Transverse colon (tissue), 4 donors: Measurements from ENCODE around the gene REM2. TPM values are rescaled to one million over a fixed set of nuclear protein-coding genes. Genes with fewer than 3 reads are reported as not detected.

Source experiments
- DNase-seq: peaks from one replicate; pipeline ENCODE4 v3.0.0-alpha.2; 2019
- H3K27ac ChIP-seq, 4 donors: fragments of 200-600 bp; sonication (generic); 2 replicates each; pipeline ENCODE4 v1.5.1; 2016 to 2018; ENCODE audit warnings: inconsistent platforms in 4 of 4
- H3K27me3 ChIP-seq: fragments of 200-600 bp; sonication (generic); 2 replicates; pipeline ENCODE4 v1.5.1; 2017; ENCODE audit warnings: inconsistent platforms
- H3K36me3 ChIP-seq, 4 donors: fragments of 200-600 bp; sonication (generic); 2 replicates each; pipeline ENCODE4 v1.5.1; 2017 to 2019; ENCODE audit warnings: inconsistent platforms in 4 of 4
- H3K4me1 ChIP-seq, 4 donors: fragments of 200-600 bp; sonication (generic); 2 replicates each; pipeline ENCODE4 v1.5.1; 2017 to 2020; ENCODE audit warnings: inconsistent platforms in 4 of 4
- H3K4me3 ChIP-seq, 4 donors: fragments of 200-600 bp; sonication (generic); 1 replicate in 1 of 4; 2 replicates in 3 of 4; pipeline versions ENCODE4 v1.5.1 to v1.6.1; 2017 to 2019; ENCODE audit warnings: inconsistent platforms in 4 of 4
- H3K9me3 ChIP-seq, 2 donors: fragments of 200-600 bp; sonication (generic); 2 replicates each; pipeline ENCODE4 v1.5.1; 2017 to 2019; ENCODE audit warnings: inconsistent platforms in 2 of 2
- EP300 ChIP-seq: sonication (generic); formaldehyde crosslinking; IDR thresholded peaks from one replicate; pipeline ENCODE4 v1.6.1; 2017; ENCODE audit warnings: antibody characterized with exemption, low read depth
- POLR2A ChIP-seq: fragments of 450-650 bp; IDR thresholded peaks from one replicate; pipeline ENCODE4 v1.6.1; 2016; ENCODE audit warnings: antibody characterized with exemption, mild to moderate bottlenecking, moderate library complexity
- POLR2AphosphoS5 ChIP-seq, 3 donors: sonication (generic); formaldehyde crosslinking; IDR thresholded peaks; one replicate each; pipeline ENCODE4 v1.6.1; 2016; ENCODE audit warnings: antibody characterized with exemption in 3 of 3
- WGBS, 2 donors: methylation state at CpG; one replicate each; pipeline ENCODE4 v1.1.5; 2018; ENCODE audit warnings: low coverage in 1 of 2; 5-methylcytosine and 5-hydroxymethylcytosine counted together
- in situ Hi-C, 4 donors: fragments of 200-750 bp; cut with MboI; loops; one replicate each; pipeline versions ENCODE4 v1.15.0 to v1.15.1; 2017; ENCODE audit warnings: low sequenced_read_pairs in 3 of 4, low pct_ligation_motif_present in 1 of 4, low pct_unique_long_range_greater_than_20kb in 1 of 4
- intact Hi-C: fragments of 100-400 bp; cut with DNase I; formaldehyde crosslinking; loops from one replicate; pipeline ENCODE4 v1.15.1; 2023; ENCODE audit warnings: low total_unique reads
- total RNA-seq, 4 donors: library from RNA; depleted of rRNA; stranded (reverse); fragments of >200 nt; gene quantifications; one replicate each; pipeline ENCODE4 v1.1.0, GENCODE V29; 2016
- TF ChIP-seq, protein P1 (sequence below), 5 experiments: fragments of 200-600 bp in 3 of 5; fragments of 450-650 bp in 2 of 5; sonication (generic) in 3 of 5; IDR thresholded peaks; 1 replicate in 2 of 5; 2 replicates in 3 of 5; pipeline ENCODE4 v1.5.1; 2016 to 2017; ENCODE audit warnings: antibody characterized with exemption in 5 of 5, inconsistent platforms in 3 of 5, mild to moderate bottlenecking in 2 of 5, moderate library complexity in 1 of 5

Gene REM2
- total RNA-seq, 4 donors from 2014 or later = 0.27 to 5.2 (median 2.1) TPM; not detected in 1

DNA sequence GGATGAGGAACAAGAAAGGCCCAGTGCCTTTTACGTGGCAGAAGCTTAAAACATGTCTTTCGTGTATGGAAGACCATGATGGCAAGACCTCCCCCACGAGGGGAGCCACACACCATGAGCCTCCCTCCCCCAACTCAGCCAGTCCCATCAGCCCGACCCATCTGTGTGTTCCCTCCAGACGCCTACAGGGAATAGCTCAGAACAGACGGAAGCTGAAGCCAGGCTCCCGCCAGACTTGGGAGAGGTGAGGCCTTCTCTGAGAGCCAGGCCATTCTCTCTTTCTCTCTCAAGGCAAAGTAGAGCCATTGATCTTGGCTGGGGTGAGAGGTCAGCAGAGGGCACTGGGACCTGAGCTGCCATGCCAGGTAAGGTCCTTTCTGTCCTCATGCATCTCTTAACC, 9.5 kb downstream of the REM2 start:
- Histone ChIP-seq H3K9me3 (no peaks in the 10 kb centered on the region), H3K36me3 (no peaks in the 10 kb centered on the region), H3K27ac (no peak overlapping the region), H3K27me3 (no peaks in the 10 kb centered on the region), H3K4me1 (peaks cover 0 to 12% (median 0%) of the 10 kb centered on the region in 4 donors), H3K4me3 (no peak overlapping the region)
- DNase-seq = no peak
- intact Hi-C loops (no loop called here), in situ Hi-C loops (no loop called here)
- 92% methylated on average over 7 of the region's 7 CpGs; no CpG with 5 or more reads in 1 of the 2 donors for WGBS, 2 donors
- TF ChIP-seq, protein P1, sequence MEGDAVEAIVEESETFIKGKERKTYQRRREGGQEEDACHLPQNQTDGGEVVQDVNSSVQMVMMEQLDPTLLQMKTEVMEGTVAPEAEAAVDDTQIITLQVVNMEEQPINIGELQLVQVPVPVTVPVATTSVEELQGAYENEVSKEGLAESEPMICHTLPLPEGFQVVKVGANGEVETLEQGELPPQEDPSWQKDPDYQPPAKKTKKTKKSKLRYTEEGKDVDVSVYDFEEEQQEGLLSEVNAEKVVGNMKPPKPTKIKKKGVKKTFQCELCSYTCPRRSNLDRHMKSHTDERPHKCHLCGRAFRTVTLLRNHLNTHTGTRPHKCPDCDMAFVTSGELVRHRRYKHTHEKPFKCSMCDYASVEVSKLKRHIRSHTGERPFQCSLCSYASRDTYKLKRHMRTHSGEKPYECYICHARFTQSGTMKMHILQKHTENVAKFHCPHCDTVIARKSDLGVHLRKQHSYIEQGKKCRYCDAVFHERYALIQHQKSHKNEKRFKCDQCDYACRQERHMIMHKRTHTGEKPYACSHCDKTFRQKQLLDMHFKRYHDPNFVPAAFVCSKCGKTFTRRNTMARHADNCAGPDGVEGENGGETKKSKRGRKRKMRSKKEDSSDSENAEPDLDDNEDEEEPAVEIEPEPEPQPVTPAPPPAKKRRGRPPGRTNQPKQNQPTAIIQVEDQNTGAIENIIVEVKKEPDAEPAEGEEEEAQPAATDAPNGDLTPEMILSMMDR (IDR thresholded peaks at IDR 0.05) = no peak
- no peak for TF ChIP-seq EP300
- no peak for TF ChIP-seq POLR2AphosphoS5 (IDR thresholded peaks at IDR 0.05)
- no peak for TF ChIP-seq POLR2A

DNA sequence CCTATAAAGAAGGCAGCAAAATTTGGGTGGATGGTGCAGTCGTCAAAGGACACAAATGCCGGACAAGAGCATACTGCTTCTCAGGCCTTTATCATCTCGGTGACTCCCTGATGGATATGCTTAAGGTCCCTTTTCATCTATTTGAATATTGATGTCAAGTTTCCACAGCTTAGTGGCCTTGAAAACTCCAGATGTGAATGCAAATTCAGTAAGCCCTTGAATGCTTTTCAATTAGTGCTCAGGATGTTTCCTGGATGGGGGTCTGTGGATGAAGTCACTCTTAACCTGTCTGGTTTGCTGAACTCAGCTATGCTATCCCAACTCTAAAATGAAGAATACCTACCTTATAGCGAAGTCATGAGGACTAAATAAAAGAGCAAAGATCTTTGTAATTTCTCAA, 10.7 kb downstream of the REM2 start:
- Histone ChIP-seq H3K4me3 (no peak overlapping the region), H3K9me3 (no peaks in the 10 kb centered on the region), H3K27ac (no peak overlapping the region), H3K36me3 (no peaks in the 10 kb centered on the region), H3K4me1 (peaks cover 0 to 5% (median 0%) of the 10 kb centered on the region in 4 donors), H3K27me3 (no peaks in the 10 kb centered on the region)
- in situ Hi-C loops = no loop called here
- intact Hi-C loops = no loop called here
- TF ChIP-seq POLR2A (no peak), POLR2AphosphoS5 (IDR thresholded peaks at IDR 0.05) (no peak), EP300 (no peak)
- TF ChIP-seq, protein P1 (IDR thresholded peaks at IDR 0.05) = no peak
- 87 to 90% methylated on average over 3 to 4 of the region's 4 CpGs for WGBS, 2 donors
- DNase-seq = no peak

DNA sequence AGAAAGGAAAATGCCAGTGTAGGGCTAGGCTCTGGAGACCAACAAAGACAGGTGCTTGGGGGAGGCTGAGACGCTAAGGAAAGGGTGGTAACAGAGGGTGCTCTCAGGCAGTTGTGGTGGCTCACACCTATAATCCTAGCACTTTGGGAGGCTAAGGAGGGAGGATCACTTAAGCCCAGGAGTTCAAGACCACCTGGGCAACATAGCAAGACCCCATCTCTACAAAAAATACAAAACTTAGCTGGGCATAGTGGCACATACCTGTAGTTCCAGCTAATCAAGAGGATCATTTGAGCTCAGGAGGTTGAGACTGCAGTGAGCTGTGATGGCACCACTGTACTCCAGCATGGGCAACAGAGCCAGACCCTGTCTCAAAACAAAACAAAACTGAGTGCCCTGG, 12.4 kb downstream of the REM2 start:
- no peaks in the 10 kb centered on the region for H3K36me3 ChIP-seq
- H3K27ac ChIP-seq = no peak overlapping the region
- no peaks in the 10 kb centered on the region for H3K9me3 ChIP-seq
- intact Hi-C loops (no loop called here), in situ Hi-C loops (no loop called here)
- TF ChIP-seq POLR2A (no peak), POLR2AphosphoS5 (IDR thresholded peaks at IDR 0.05) (no peak), EP300 (no peak)
- TF ChIP-seq, protein P1 (IDR thresholded peaks at IDR 0.05) = no peak
- WGBS, 2 donors = 84% methylated on average over 1 of the region's 1 CpG; no CpG with 5 or more reads in 1 of the 2 donors
- peaks cover 0 to 13% (median 3%) of the 10 kb centered on the region in 4 donors for H3K4me1 ChIP-seq
- DNase-seq = no peak
- no peak overlapping the region for H3K4me3 ChIP-seq
- no peaks in the 10 kb centered on the region for H3K27me3 ChIP-seq

GRCh38 chr14:22896356-22896755, 13.3 kb downstream of the REM2 start:
- DNase-seq = no peak
- Histone ChIP-seq H3K27ac (no peak overlapping the region), H3K36me3 (peaks cover 0 to 9% (median 3%) of the 10 kb centered on the region in 4 donors), H3K9me3 (no peaks in the 10 kb centered on the region), H3K27me3 (no peaks in the 10 kb centered on the region), H3K4me3 (no peak overlapping the region), H3K4me1 (peaks cover 0 to 17% (median 3%) of the 10 kb centered on the region in 4 donors)
- intact Hi-C loops = no loop called here
- in situ Hi-C loops = no loop called here
- whole genome bisulfite sequencing, 2 donors = 79 to 83% methylated on average over 1 to 5 of the region's 5 CpGs
- TF ChIP-seq POLR2A = no peak
- no peak for TF ChIP-seq EP300
- TF ChIP-seq, protein P1 (IDR thresholded peaks at IDR 0.05) = no peak
- no peak for TF ChIP-seq POLR2AphosphoS5 (IDR thresholded peaks at IDR 0.05)
